H1 (cell line): ENCODE results near the gene CTDP1. TPM values are rescaled to one million over a fixed set of nuclear protein-coding genes. Genes with fewer than 3 reads are reported as not detected.
A peak's percentile ranks its signal among the peaks of the same experiment; 100 is the strongest.

ENCODE experiments used
- CTCF ChIA-PET: fragments of 300-600 bp; sonication (Branson Sonifier 250); formaldehyde crosslinking; loops from one replicate; lab custom pipeline; 2021; ENCODE audit not compliant: partially characterized antibody; lab: Charles Lee
- POLR2A ChIA-PET: fragments of 300-600 bp; sonication (Branson Sonifier 250); formaldehyde crosslinking; loops from one replicate; lab custom pipeline; 2021; ENCODE audit warnings: inconsistent platforms; ENCODE audit not compliant: partially characterized antibody; lab: Charles Lee
- DNase-seq, 2 experiments: peaks; one replicate each; pipeline versions ENCODE4 v3.0.0 to v3.0.0-alpha.2; 2010 to 2022; ENCODE audit warnings: low spot score in 2 of 2, low read depth in 1 of 2, mixed read lengths in 1 of 2
- FAIRE-seq: peaks from 2 replicates; lab custom pipeline; 2011; peaks lifted over from hg19 to GRCh38; lab: Jason Lieb, UNC
- H2AFZ ChIP-seq: 2 replicates; pipeline ENCODE4 v1.8.1; 2012; ENCODE audit warnings: low read length, inconsistent platforms
- H2AK5ac ChIP-seq: 2 replicates; pipeline ENCODE4 v1.6.1; 2013; ENCODE audit warnings: low read depth, low read length
- H2BK120ac ChIP-seq: replicated peaks from 2 replicates; pipeline ENCODE3; 2013; ENCODE audit warnings: low read depth, low read length, inconsistent platforms
- H2BK12ac ChIP-seq: 2 replicates; pipeline ENCODE4 v1.6.1; 2013; ENCODE audit warnings: low read depth, low read length
- H2BK15ac ChIP-seq: 2 replicates; pipeline ENCODE4 v1.6.1; 2013; ENCODE audit warnings: low read length
- H2BK20ac ChIP-seq: 2 replicates; pipeline ENCODE4 v1.6.1; 2013; ENCODE audit warnings: low read length
- H2BK5ac ChIP-seq: 2 replicates; pipeline ENCODE4 v1.6.1; 2013; ENCODE audit warnings: low read depth, low read length
- H3K14ac ChIP-seq: 2 replicates; pipeline ENCODE4 v1.6.1; 2013; ENCODE audit warnings: inconsistent platforms; ENCODE audit not compliant: insufficient read length
- H3K18ac ChIP-seq: 2 replicates; pipeline ENCODE4 v1.6.1; 2013; ENCODE audit warnings: low read length; ENCODE audit errors: extremely low read depth
- H3K23ac ChIP-seq: 2 replicates; pipeline ENCODE4 v1.6.1; 2013; ENCODE audit warnings: inconsistent platforms; ENCODE audit not compliant: insufficient read length
- H3K23me2 ChIP-seq: 2 replicates; pipeline ENCODE4 v1.6.1; 2013; ENCODE audit warnings: low read depth, low read length
- H3K27ac ChIP-seq: 2 replicates; pipeline ENCODE4 v1.6.1; 2011; ENCODE audit warnings: low read depth, low read length, inconsistent platforms
- H3K27me3 ChIP-seq, 4 experiments: replicated peaks in 1 of 4; 1 replicate in 1 of 4; 2 replicates in 3 of 4; pipeline versions ENCODE4 v1.6.1 to v1.8.1; 2011 to 2013; ENCODE audit warnings: low read length in 3 of 4, mild to moderate bottlenecking in 3 of 4, inconsistent platforms in 2 of 4, mixed read lengths in 2 of 4, moderate library complexity in 1 of 4; ENCODE audit not compliant: control insufficient read depth in 3 of 4, insufficient read depth in 3 of 4; ENCODE audit errors: extremely low read depth in 1 of 4
- H3K36me3 ChIP-seq, 4 experiments: 2 replicates each; pipeline versions ENCODE4 v1.6.1 to v1.8.1; 2011 to 2013; ENCODE audit warnings: mild to moderate bottlenecking in 4 of 4, low read length in 3 of 4, moderate library complexity in 2 of 4, control low read depth in 1 of 4, inconsistent platforms in 1 of 4; ENCODE audit not compliant: insufficient read depth in 4 of 4, control insufficient read depth in 2 of 4
- H3K4ac ChIP-seq: replicated peaks from 2 replicates; pipeline ENCODE3; 2013; ENCODE audit warnings: low read length, low read depth, mixed read lengths, inconsistent platforms; ENCODE audit not compliant: insufficient read length
- H3K4me1 ChIP-seq, 4 experiments: replicated peaks in 1 of 4; 1 replicate in 1 of 4; 2 replicates in 3 of 4; pipeline versions ENCODE4 v1.6.1 to v1.8.1; 2011 to 2013; ENCODE audit warnings: low read length in 3 of 4, inconsistent platforms in 2 of 4, mixed read lengths in 1 of 4; ENCODE audit not compliant: insufficient read depth in 4 of 4, control insufficient read depth in 3 of 4
- H3K4me2 ChIP-seq, 2 experiments: 2 replicates each; pipeline versions ENCODE4 v1.6.1 to v1.8.1; 2011 to 2013; ENCODE audit warnings: low read depth in 2 of 2, low read length in 2 of 2, control low read depth in 1 of 2, inconsistent platforms in 1 of 2, mild to moderate bottlenecking in 1 of 2; ENCODE audit not compliant: insufficient read depth in 1 of 2
- H3K4me3 ChIP-seq, 4 experiments: fragments of 200-600, 300-600 bp in 1 of 4; sonication (generic), shearing (Covaris generic), sonication (Bioruptor Twin) in 1 of 4; 2 replicates each; pipeline versions ENCODE4 v1.5.1 to v1.8.1; 2011 to 2016; ENCODE audit warnings: low read length in 4 of 4, low read depth in 3 of 4, control low read depth in 2 of 4, inconsistent platforms in 2 of 4, mild to moderate bottlenecking in 2 of 4, mixed read lengths in 1 of 4, moderate library complexity in 1 of 4; ENCODE audit not compliant: insufficient read depth in 2 of 4; ENCODE audit errors: extremely low read depth in 1 of 4
- H3K56ac ChIP-seq: replicated peaks from 2 replicates; pipeline ENCODE3; 2013; ENCODE audit warnings: low read depth, mild to moderate bottlenecking, mixed read lengths, low read length, inconsistent platforms; ENCODE audit not compliant: insufficient read length
- H3K79me1 ChIP-seq: 2 replicates; pipeline ENCODE4 v1.6.1; 2013; ENCODE audit warnings: low read depth, low read length, control low read depth
- H3K79me2 ChIP-seq, 2 experiments: 2 replicates each; pipeline versions ENCODE4 v1.6.1 to v1.8.1; 2012 to 2013; ENCODE audit warnings: low read length in 2 of 2, mild to moderate bottlenecking in 2 of 2, inconsistent platforms in 1 of 2; ENCODE audit not compliant: insufficient read depth in 2 of 2, control insufficient read depth in 1 of 2
- H3K9ac ChIP-seq, 4 experiments: replicated peaks in 1 of 4; 1 replicate in 1 of 4; 2 replicates in 3 of 4; pipeline versions ENCODE4 v1.6.1 to v1.8.1; 2011 to 2013; ENCODE audit warnings: low read depth in 3 of 4, low read length in 3 of 4, control low read depth in 2 of 4, mild to moderate bottlenecking in 2 of 4, moderate library complexity in 2 of 4, inconsistent platforms in 1 of 4; ENCODE audit errors: extremely low read depth in 1 of 4
- H3K9me3 ChIP-seq, 2 experiments: 2 replicates each; pipeline versions ENCODE4 v1.6.1 to v1.8.1; 2012 to 2013; ENCODE audit warnings: mild to moderate bottlenecking in 2 of 2, moderate library complexity in 2 of 2, control low read depth in 1 of 2, inconsistent platforms in 1 of 2, low read depth in 1 of 2, low read length in 1 of 2, mixed read lengths in 1 of 2; ENCODE audit not compliant: insufficient read depth in 2 of 2
- H4K20me1 ChIP-seq, 2 experiments: replicated peaks in 1 of 2; 2 replicates each; pipeline versions ENCODE3 to v1.8.1; 2011 to 2013; ENCODE audit warnings: inconsistent platforms in 2 of 2, low read length in 2 of 2, mild to moderate bottlenecking in 1 of 2; ENCODE audit not compliant: insufficient read depth in 2 of 2, control insufficient read depth in 1 of 2
- H4K5ac ChIP-seq: 2 replicates; pipeline ENCODE4 v1.6.1; 2013; ENCODE audit warnings: low read length, low read depth, mixed read lengths, inconsistent platforms; ENCODE audit not compliant: insufficient read length
- H4K8ac ChIP-seq: 2 replicates; pipeline ENCODE4 v1.8.0; 2013; ENCODE audit warnings: mild to moderate bottlenecking, moderate library complexity, low read length, inconsistent platforms; ENCODE audit not compliant: insufficient read depth; ENCODE audit errors: extremely low read depth
- H4K91ac ChIP-seq: replicated peaks from 2 replicates; pipeline ENCODE3; 2013; ENCODE audit warnings: low read length, mixed read lengths, inconsistent platforms; ENCODE audit not compliant: insufficient read length
- ASH2L ChIP-seq: fragments of 200-600, 300-600 bp; sonication (generic); IDR thresholded peaks from one replicate; pipeline ENCODE4 v1.7.1; 2017; ENCODE audit warnings: low read length
- CHD2 ChIP-seq: IDR thresholded peaks from 2 replicates; pipeline ENCODE4 v1.6.1; 2012; ENCODE audit warnings: low read length, improper control_type of control experiment
- GTF2F1 ChIP-seq: IDR thresholded peaks from 2 replicates; pipeline ENCODE4 v1.6.1; 2012; ENCODE audit warnings: low read depth, low read length, improper control_type of control experiment, borderline replicate concordance
- JUND ChIP-seq: IDR thresholded peaks from 2 replicates; pipeline ENCODE4 v1.6.1; 2011; ENCODE audit warnings: mild to moderate bottlenecking, improper control_type of control experiment, low read length
- POLR2AphosphoS5 ChIP-seq: IDR thresholded peaks from 2 replicates; pipeline ENCODE4 v1.6.1; 2011; ENCODE audit warnings: low read depth, low read length
- SP1 ChIP-seq: IDR thresholded peaks from 2 replicates; pipeline ENCODE4 v1.6.1; 2011; ENCODE audit warnings: low read depth, low read length
- TEAD4 ChIP-seq: IDR thresholded peaks from 2 replicates; pipeline ENCODE4 v1.6.1; 2012; ENCODE audit warnings: low read depth, low read length, inconsistent platforms, mixed read lengths
- WGBS, 2 experiments: shearing (Covaris generic) in 1 of 2; methylation state at CpG; one replicate each; pipeline versions ENCODE4 v1.1.6 to v1.1.7; 2013 to 2015; ENCODE audit warnings: low lambda C conversion rate in 2 of 2, mixed read lengths in 2 of 2, inconsistent platforms in 1 of 2, low coverage in 1 of 2, missing lambda C conversion rate in 1 of 2; ENCODE audit not compliant: insufficient replicate concordance in 2 of 2, insufficient coverage in 1 of 2, insufficient read length in 1 of 2; ENCODE audit errors: extremely low coverage in 1 of 2, missing lambda C conversion rate in 1 of 2; 5-methylcytosine and 5-hydroxymethylcytosine counted together
- polyA plus RNA-seq, 7 experiments: library from polyadenylated mRNA; depleted of rRNA in 3 of 7; stranded (reverse) in 5 of 7; unstranded in 2 of 7; fragments of >200 nt in 5 of 7; fragments of 200-250 nt in 2 of 7; gene quantifications; 1 replicate in 5 of 7; 2 replicates in 1 of 7; 4 replicates in 1 of 7; pipeline versions ENCODE4 v1.2.1 to v1.2.3, GENCODE V29; 2011 to 2013; ENCODE audit warnings: missing spikeins in 2 of 7, mixed read lengths in 2 of 7
- total RNA-seq: library from RNA; stranded (reverse); fragmentation: NEBNext Ultra II Directional; extraction: Animal tissue kit (Norgen Biotek cat#: 25700); gene quantifications from 2 replicates; pipeline ENCODE4 v1.2.1, GENCODE V29; 2021
- TF ChIP-seq, protein P1 (sequence below): IDR thresholded peaks from 2 replicates; pipeline ENCODE4 v1.6.1; 2011; ENCODE audit warnings: low read depth, mild to moderate bottlenecking, low read length; ENCODE audit not compliant: insufficient read depth

CTDP1 gene
- total and polyA plus RNA-seq, 2 of the 8 experiments (the other 6 are each of a cell fraction or from before 2014, with no cell fraction given): 16.6 to 37.0 TPM

DNA sequence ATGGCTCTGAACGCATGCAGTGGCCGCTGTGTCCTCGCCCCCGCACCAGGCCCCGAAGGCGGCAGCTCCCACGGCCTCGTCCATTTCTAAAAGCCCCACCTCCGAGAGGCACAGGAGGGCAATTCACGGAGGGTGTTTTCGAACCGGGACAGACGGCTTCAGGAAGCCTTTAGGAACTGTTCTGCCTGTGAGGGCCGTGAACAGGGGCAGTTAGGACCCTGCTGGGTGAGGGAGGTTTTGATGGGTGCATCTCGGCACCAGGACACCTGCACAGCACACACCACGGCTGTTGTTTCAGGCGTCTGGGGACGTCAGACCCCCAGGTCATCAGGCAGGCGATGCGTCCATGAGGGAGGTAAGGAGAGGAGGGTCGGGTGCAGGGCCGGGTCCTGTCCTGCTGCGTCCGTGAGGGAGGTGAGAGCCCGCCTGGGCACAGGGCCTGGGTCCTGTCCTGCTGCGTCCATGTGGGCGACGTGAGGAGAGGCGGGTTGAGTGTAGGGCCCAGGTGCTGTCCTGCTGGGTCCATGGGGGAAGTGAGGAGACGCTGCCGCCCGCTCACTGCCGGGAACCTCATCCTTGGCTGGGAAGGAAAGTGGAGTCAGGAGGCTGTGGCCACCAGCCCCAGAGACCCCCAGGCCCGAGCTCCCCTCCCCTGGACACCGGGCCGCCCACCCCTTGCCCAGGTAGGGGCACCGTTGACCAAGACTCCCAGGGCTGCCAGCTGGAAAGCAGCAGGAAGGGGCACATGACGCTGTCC, 92.7 kb downstream of the CTDP1 start:
- H3K27me3 ChIP-seq: no peaks in the 10 kb centered on the region
- no peaks in the 10 kb centered on the region; the same call in 1 of the 2 replicates for H3K79me1 ChIP-seq
- H3K9ac ChIP-seq: no peak overlapping the region
- H4K8ac ChIP-seq: no peak overlapping the region; the same call in 1 of the 2 replicates
- H3K18ac ChIP-seq: no peak overlapping the region
- no peak overlapping the region for H3K56ac ChIP-seq
- DNase-seq: peak in 1 of 2 experiments; percentile 30
- H3K4me1 ChIP-seq: no peaks in the 10 kb centered on the region
- no peak overlapping the region for H3K4me3 ChIP-seq
- no peak overlapping the region for H4K5ac ChIP-seq
- TF ChIP-seq SP1: no peak
- no peak for TF ChIP-seq CHD2
- no peak for TF ChIP-seq ASH2L
- no peak for TF ChIP-seq JUND
- no peak for TF ChIP-seq TEAD4
- TF ChIP-seq, protein P1, sequence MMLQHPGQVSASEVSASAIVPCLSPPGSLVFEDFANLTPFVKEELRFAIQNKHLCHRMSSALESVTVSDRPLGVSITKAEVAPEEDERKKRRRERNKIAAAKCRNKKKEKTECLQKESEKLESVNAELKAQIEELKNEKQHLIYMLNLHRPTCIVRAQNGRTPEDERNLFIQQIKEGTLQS: no peak
- no peak for TF ChIP-seq POLR2AphosphoS5
- no peak for TF ChIP-seq GTF2F1
- TF ChIP-seq, all 59 proteins: peak for 0
- Histone ChIP-seq H3K23ac (no peak overlapping the region), H3K23me2 (0 out of 2 replicates have a peak, but pooled peaks cover 2% of the 10 kb centered on the region), H2BK120ac (no peak overlapping the region), H4K91ac (no peak overlapping the region), H3K79me2 (no peaks in the 10 kb centered on the region), H3K9me3 (peaks cover 10 to 11% of the 10 kb centered on the region in 2 experiments), H2BK20ac (no peak overlapping the region), H2AFZ (no peak overlapping the region), H2BK5ac (no peak overlapping the region), H2BK15ac (no peak overlapping the region), H3K14ac (no peak overlapping the region), H2BK12ac (no peak overlapping the region), H3K36me3 (no peaks in the 10 kb centered on the region), H4K20me1 (no peaks in the 10 kb centered on the region), H3K4me2 (no peak overlapping the region), H3K27ac (no peak overlapping the region), H3K4ac (no peak overlapping the region), H2AK5ac (no peak overlapping the region)
- POLR2A ChIA-PET: no interaction called here
- no peak for FAIRE-seq
- CTCF ChIA-PET: interaction anchor here (1.4 kb wide), 1 partner anchor 19 kb away, joined by 4 read pairs; no protein-coding TSS in a partner anchor
- WGBS, 2 experiments: 89% methylated on average over 29 of the region's 38 CpGs; no CpG with 5 or more reads in 1 of the 2 experiments
